ENCODE data around the gene KDM1B. TPM values are rescaled to one million over a fixed set of nuclear protein-coding genes. Genes with fewer than 3 reads are reported as not detected.

The KDM1B gene
- total and polyA plus RNA-seq, 9 of the 15 experiments (the other 6 are each of a cell fraction or from before 2014, with no cell fraction given): 1.4 to 58.9 (median 36.3) TPM

- 93% methylated on average over 2 of the region's 2 CpGs for WGBS (ENCODE audit: insufficient coverage, low coverage, missing lambda C conversion rate)
- DNase-seq (ENCODE audit: extremely low read depth in 1 of 4, low spot score in 3 of 4) (no peak), ATAC-seq (no peak), FAIRE-seq (no peak)
- intact Hi-C loops (cut with micrococcal nuclease): no loop called here
- no peaks in the 10 kb centered on the region for H3K9me1 ChIP-seq (ENCODE audit: control insufficient read depth, insufficient read depth, low read length)
- H3K9ac ChIP-seq (ENCODE audit: insufficient read depth in 1 of 2, low read depth in 2 of 2, low read length in 2 of 2): no peak overlapping the region
- H3K27me3 ChIP-seq (ENCODE audit: control insufficient read depth in 2 of 2, insufficient read depth in 2 of 2, low read length in 2 of 2): no peaks in the 10 kb centered on the region
- no peak overlapping the region for H2AFZ ChIP-seq (ENCODE audit: low read depth, low read length)
- ChIA-PET CTCF (ENCODE audit: low intra/inter-chr PET ratio) (no interaction called here), POLR2A (interaction anchor here (0.6 to 1.1 kb wide), 3 partner anchors 24 to 408 kb away, joined by 4 to 6 read pairs (median 6); no protein-coding TSS in a partner anchor)
- peaks cover 2% of the 10 kb centered on the region; the same call in 1 of the 2 replicates for H3K9me3 ChIP-seq (replicated peaks; ENCODE audit: control insufficient read depth, insufficient read depth, low read depth, low read length)
- H3K79me2 ChIP-seq (ENCODE audit: control insufficient read depth, insufficient read depth, low read length): no peaks in the 10 kb centered on the region
- in situ Hi-C loops (cut with MboI): no loop called here
- no peak overlapping the region for H3K27ac ChIP-seq (ENCODE audit: extremely low read depth, low read depth, low read length)
- H4K20me1 ChIP-seq (replicated peaks; ENCODE audit: control insufficient read depth, insufficient read depth, low read length): no peaks in the 10 kb centered on the region
- peaks cover 71% of the 10 kb centered on the region for H3K36me3 ChIP-seq (ENCODE audit: control insufficient read depth, insufficient read depth, low read length)
- peaks cover 0 to 2% of the 10 kb centered on the region in 2 experiments; a peak in 2 of 5 replicates for H3K4me1 ChIP-seq (replicated peaks in 1 of 2; ENCODE audit: control insufficient read depth in 2 of 2, insufficient read depth in 2 of 2, low read length in 2 of 2)
- no peak overlapping the region for H3K4me2 ChIP-seq (ENCODE audit: insufficient read depth, low read length)
- no peak overlapping the region for H3K4me3 ChIP-seq
- no TSS peak for BruUV-seq (replicated peaks)
- TF ChIP-seq ZNF431 (CRISPR knock-in tag; IDR thresholded peaks at IDR 0.05) (no peak), CC2D1A (IDR thresholded peaks at IDR 0.05) (no peak), ZNF583 (CRISPR knock-in tag; IDR thresholded peaks at IDR 0.05) (no peak), ZNF121 (CRISPR knock-in tag; conservative IDR thresholded peaks at IDR 0.05) (no peak), MIER1 (IDR thresholded peaks at IDR 0.05; ENCODE audit: low read depth) (no peak), KLF16 (IDR thresholded peaks at IDR 0.05) (no peak), ZKSCAN1 (IDR thresholded peaks at IDR 0.05; ENCODE audit: low read depth, low read length) (no peak), CBX8 (IDR thresholded peaks at IDR 0.05; ENCODE audit: borderline replicate concordance, extremely low read depth, low read depth, low read length, poor library complexity, severe bottlenecking) (no peak), SREBF1 (IDR thresholded peaks at IDR 0.05; ENCODE audit: borderline replicate concordance, low read depth, low read length) (no peak), RB1 (IDR thresholded peaks at IDR 0.05; ENCODE audit: low read depth) (no peak), SRSF9 (IDR thresholded peaks at IDR 0.05; ENCODE audit: borderline replicate concordance, low read depth, low read length) (no peak)
- TF ChIP-seq, protein P1, sequence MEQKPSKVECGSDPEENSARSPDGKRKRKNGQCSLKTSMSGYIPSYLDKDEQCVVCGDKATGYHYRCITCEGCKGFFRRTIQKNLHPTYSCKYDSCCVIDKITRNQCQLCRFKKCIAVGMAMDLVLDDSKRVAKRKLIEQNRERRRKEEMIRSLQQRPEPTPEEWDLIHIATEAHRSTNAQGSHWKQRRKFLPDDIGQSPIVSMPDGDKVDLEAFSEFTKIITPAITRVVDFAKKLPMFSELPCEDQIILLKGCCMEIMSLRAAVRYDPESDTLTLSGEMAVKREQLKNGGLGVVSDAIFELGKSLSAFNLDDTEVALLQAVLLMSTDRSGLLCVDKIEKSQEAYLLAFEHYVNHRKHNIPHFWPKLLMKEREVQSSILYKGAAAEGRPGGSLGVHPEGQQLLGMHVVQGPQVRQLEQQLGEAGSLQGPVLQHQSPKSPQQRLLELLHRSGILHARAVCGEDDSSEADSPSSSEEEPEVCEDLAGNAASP (IDR thresholded peaks at IDR 0.05): no peak
These were observed 11.3 kb downstream of the KDM1B start for GRCh38 chr6:18166312-18167036.

All from K562 (cell line).